Gastroesophageal sphincter (tissue), 4 donors: Measurements from ENCODE around the gene TUT4. TPM values are rescaled to one million over a fixed set of nuclear protein-coding genes. Genes with fewer than 3 reads are reported as not detected.

ENCODE experiments used
- ATAC-seq: fragments of 150-250 bp; one replicate; pipeline ENCODE4 v1.9.1; 2016; ENCODE audit warnings: mild to moderate bottlenecking, moderate library complexity
- H3K27ac ChIP-seq, 4 donors: fragments of 200-600 bp; sonication (generic) in 3 of 4; 1 replicate in 3 of 4; 2 replicates in 1 of 4; pipeline ENCODE4 v1.5.1; 2016 to 2019
- H3K27me3 ChIP-seq: fragments of 200-600 bp; sonication (generic); one replicate; pipeline ENCODE4 v1.5.1; 2019
- H3K36me3 ChIP-seq, 2 donors: fragments of 200-600 bp; sonication (generic); one replicate each; pipeline ENCODE4 v1.5.1; 2019; ENCODE audit warnings: control low read depth in 1 of 2
- H3K4me1 ChIP-seq, 3 donors: fragments of 200-600 bp; sonication (generic); 1 replicate in 2 of 3; 2 replicates in 1 of 3; pipeline ENCODE4 v1.5.1; 2016 to 2019; ENCODE audit warnings: control low read depth in 2 of 3
- H3K4me3 ChIP-seq, 2 donors: fragments of 200-600 bp; sonication (generic); one replicate each; pipeline ENCODE4 v1.5.1; 2019; ENCODE audit warnings: mild to moderate bottlenecking in 1 of 2, moderate library complexity in 1 of 2
- H3K9me3 ChIP-seq, 3 donors: fragments of 200-600 bp; sonication (generic); one replicate each; pipeline ENCODE4 v1.5.1; 2017 to 2019; ENCODE audit warnings: control low read depth in 2 of 3
- EP300 ChIP-seq: sonication (generic); formaldehyde crosslinking; IDR thresholded peaks from one replicate; pipeline ENCODE4 v1.6.1; 2017; ENCODE audit warnings: antibody characterized with exemption, mild to moderate bottlenecking
- POLR2A ChIP-seq, 2 donors: fragments of 450-650 bp; IDR thresholded peaks; one replicate each; pipeline ENCODE4 v1.6.1; 2017; ENCODE audit warnings: antibody characterized with exemption in 2 of 2, mild to moderate bottlenecking in 2 of 2, moderate library complexity in 1 of 2
- POLR2AphosphoS5 ChIP-seq: sonication (generic); formaldehyde crosslinking; IDR thresholded peaks from one replicate; pipeline ENCODE4 v1.6.1; 2017; ENCODE audit warnings: antibody characterized with exemption
- WGBS, 2 donors: methylation state at CpG; one replicate each; pipeline ENCODE4 v1.1.5; 2018; ENCODE audit warnings: low coverage in 1 of 2; 5-methylcytosine and 5-hydroxymethylcytosine counted together
- total RNA-seq, 4 donors: library from RNA; depleted of rRNA; stranded (reverse); fragments of >200 nt; gene quantifications; one replicate each; pipeline ENCODE4 v1.1.0, GENCODE V29; 2016
- TF ChIP-seq, protein P1 (sequence below), 4 experiments: fragments of 200-600 bp in 2 of 4; fragments of 450-650 bp in 2 of 4; sonication (generic) in 1 of 4; IDR thresholded peaks; one replicate each; pipeline ENCODE4 v1.5.1; 2017 to 2019; ENCODE audit warnings: antibody characterized with exemption in 4 of 4, mild to moderate bottlenecking in 2 of 4, moderate library complexity in 2 of 4

The TUT4 gene
- total RNA-seq, 4 donors from 2014 or later: 32.3 to 56.5 (median 34.0) TPM

DNA sequence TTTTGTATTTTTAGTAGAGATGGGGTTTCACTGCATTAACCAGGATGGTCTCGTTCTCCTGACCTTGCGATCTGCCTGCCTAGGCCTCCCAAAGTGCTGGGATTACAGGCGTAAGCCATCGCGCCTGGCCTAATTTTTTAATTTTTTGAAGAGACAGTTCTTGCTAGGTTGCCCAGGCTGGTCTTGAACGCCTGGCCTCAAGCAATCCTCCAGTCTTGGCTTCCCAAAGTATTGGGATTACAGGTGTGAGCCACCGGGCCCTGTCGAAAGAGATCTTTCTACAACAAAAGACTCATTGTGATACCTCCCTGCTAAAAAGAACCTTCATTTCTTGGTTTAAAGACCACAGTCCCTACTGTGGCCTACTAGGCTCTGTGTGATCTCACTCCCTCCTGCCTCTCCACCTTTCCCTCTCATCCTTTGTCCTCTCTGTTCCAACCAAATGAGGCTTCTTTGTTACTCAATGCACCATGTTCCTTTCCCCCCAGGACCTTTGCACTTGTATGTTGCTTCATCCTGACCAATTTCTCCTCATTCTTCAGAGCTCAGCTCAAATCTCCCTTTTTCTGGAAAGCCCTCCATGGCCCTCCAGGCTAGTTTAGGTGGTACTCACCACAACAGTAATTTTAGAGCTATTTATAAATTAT, 47.8 kb upstream of the TUT4 start:
- ATAC-seq: no peak
- H3K4me1 ChIP-seq: peaks cover 0 to 30% (median 13%) of the 10 kb centered on the region in 3 donors
- H3K9me3 ChIP-seq: no peaks in the 10 kb centered on the region
- no peaks in the 10 kb centered on the region for H3K36me3 ChIP-seq
- TF ChIP-seq EP300 (no peak), POLR2AphosphoS5 (no peak), POLR2A (IDR thresholded peaks at IDR 0.05) (no peak)
- TF ChIP-seq, protein P1, sequence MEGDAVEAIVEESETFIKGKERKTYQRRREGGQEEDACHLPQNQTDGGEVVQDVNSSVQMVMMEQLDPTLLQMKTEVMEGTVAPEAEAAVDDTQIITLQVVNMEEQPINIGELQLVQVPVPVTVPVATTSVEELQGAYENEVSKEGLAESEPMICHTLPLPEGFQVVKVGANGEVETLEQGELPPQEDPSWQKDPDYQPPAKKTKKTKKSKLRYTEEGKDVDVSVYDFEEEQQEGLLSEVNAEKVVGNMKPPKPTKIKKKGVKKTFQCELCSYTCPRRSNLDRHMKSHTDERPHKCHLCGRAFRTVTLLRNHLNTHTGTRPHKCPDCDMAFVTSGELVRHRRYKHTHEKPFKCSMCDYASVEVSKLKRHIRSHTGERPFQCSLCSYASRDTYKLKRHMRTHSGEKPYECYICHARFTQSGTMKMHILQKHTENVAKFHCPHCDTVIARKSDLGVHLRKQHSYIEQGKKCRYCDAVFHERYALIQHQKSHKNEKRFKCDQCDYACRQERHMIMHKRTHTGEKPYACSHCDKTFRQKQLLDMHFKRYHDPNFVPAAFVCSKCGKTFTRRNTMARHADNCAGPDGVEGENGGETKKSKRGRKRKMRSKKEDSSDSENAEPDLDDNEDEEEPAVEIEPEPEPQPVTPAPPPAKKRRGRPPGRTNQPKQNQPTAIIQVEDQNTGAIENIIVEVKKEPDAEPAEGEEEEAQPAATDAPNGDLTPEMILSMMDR (IDR thresholded peaks at IDR 0.05): no peak
- no peak overlapping the region for H3K27ac ChIP-seq
- no peak overlapping the region for H3K4me3 ChIP-seq
- WGBS, 2 donors: 88 to 100% methylated on average over 2 to 5 of the region's 8 CpGs
- no peaks in the 10 kb centered on the region for H3K27me3 ChIP-seq

DNA sequence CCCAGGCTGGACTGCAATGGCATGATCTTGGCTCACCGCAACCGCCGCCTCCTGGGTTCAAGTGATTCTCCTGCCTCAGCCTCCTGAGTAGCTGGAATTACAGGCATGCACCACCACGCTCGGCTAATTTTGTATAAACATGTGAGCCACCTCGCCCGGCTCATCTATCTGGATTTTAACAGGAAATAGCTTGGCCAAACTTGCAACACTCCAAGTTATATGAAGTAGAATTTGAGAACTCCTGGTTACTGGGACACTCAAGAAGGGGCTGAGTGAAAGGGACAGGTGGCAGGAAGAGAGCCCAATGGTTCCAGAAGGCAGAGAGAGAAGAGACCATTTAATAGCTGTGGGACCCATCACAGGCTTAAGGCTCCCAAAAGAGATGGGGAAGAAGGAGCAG, 46.3 kb upstream of the TUT4 start:
- H3K36me3 ChIP-seq: no peaks in the 10 kb centered on the region
- no peak for TF ChIP-seq EP300
- TF ChIP-seq, protein P1 (IDR thresholded peaks at IDR 0.05): no peak
- TF ChIP-seq POLR2A (IDR thresholded peaks at IDR 0.05): no peak
- TF ChIP-seq POLR2AphosphoS5: no peak
- H3K4me1 ChIP-seq: peaks cover 0 to 28% (median 13%) of the 10 kb centered on the region in 3 donors
- H3K9me3 ChIP-seq: no peaks in the 10 kb centered on the region
- no peak overlapping the region for H3K27ac ChIP-seq
- H3K27me3 ChIP-seq: no peaks in the 10 kb centered on the region
- H3K4me3 ChIP-seq: no peak overlapping the region
- no peak for ATAC-seq
- 85 to 92% methylated on average over 5 to 6 of the region's 7 CpGs for WGBS, 2 donors

DNA sequence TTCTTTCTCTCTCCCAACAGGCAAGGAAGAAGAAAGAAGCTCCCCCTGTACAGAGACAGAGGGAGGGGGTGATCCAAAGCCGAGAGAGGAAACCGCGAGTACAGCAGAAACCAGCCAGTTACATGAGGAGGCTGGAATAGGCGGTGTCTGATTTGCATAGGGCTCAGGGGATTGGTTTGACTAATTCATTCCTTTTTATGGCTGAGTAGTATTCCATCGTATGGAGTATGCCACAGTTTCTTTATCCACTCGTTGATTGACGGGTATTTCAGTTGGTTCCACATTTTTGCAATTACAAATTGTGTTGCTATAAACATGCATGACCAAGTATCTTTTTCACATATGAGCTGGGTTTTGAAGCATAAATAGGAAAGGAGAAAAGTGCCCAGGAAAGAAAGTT, 45.8 kb upstream of the TUT4 start:
- no peaks in the 10 kb centered on the region for H3K27me3 ChIP-seq
- H3K4me1 ChIP-seq: peaks cover 0 to 23% (median 9%) of the 10 kb centered on the region in 3 donors
- H3K36me3 ChIP-seq: no peaks in the 10 kb centered on the region
- no peaks in the 10 kb centered on the region for H3K9me3 ChIP-seq
- ATAC-seq: no peak
- H3K27ac ChIP-seq: no peak overlapping the region
- no peak overlapping the region for H3K4me3 ChIP-seq
- TF ChIP-seq EP300 (no peak), POLR2AphosphoS5 (no peak), POLR2A (IDR thresholded peaks at IDR 0.05) (no peak)
- TF ChIP-seq, protein P1 (IDR thresholded peaks at IDR 0.05): no peak
- WGBS, 2 donors: 92 to 93% methylated on average over 7 of the region's 7 CpGs

DNA sequence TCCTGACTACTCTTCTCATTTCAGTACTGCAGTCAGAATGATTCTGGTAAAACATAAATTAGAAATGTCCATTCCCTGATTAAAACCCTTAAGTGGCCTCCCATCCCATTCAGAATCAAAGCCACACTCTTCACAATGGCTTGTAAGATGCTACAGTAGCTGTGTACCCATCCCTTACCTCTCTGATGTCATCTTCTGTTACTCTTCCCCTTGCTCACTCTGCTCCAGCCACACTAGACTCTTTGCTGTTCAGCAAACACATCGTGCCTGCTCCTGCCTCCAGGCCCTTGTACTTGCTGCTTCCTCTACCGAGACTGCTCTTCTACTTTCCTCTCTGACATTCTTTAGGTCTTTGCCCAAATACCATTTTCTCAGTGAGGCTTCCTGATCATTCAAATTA, 45.0 kb upstream of the TUT4 start:
- Histone ChIP-seq H3K4me1 (peaks cover 0 to 14% (median 2%) of the 10 kb centered on the region in 3 donors), H3K27me3 (no peaks in the 10 kb centered on the region), H3K36me3 (no peaks in the 10 kb centered on the region), H3K9me3 (no peaks in the 10 kb centered on the region), H3K4me3 (no peak overlapping the region), H3K27ac (no peak overlapping the region)
- WGBS, 2 donors: 71 to 75% methylated on average over 2 of the region's 2 CpGs
- no peak for ATAC-seq
- TF ChIP-seq POLR2A (IDR thresholded peaks at IDR 0.05): no peak
- TF ChIP-seq, protein P1 (IDR thresholded peaks at IDR 0.05): no peak
- no peak for TF ChIP-seq POLR2AphosphoS5
- no peak for TF ChIP-seq EP300

DNA sequence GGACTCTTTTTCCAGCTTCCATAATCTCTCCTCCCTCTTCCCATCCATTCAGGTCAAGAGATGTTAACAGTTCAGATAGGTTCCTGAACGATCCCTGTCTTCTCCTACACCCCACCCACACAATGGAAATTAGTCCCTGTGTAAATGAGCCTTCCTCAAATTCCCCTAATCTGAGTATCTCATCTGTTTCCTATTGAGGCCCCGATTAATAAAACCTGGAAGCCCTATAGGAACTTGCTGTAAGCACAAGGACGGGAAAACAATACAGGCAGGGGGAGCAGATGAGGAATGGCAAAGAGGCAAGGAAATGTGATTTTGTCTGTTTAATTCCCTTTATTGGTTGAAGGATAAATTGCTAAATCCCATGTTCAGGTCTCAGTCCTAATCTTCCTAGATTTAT, 42.2 kb upstream of the TUT4 start:
- 48 to 63% methylated on average over 1 to 3 of the region's 3 CpGs for WGBS, 2 donors
- no peaks in the 10 kb centered on the region for H3K9me3 ChIP-seq

More for the DNA sequence above, 42.2 kb upstream of the TUT4 start:
- H3K27me3 ChIP-seq: no peaks in the 10 kb centered on the region
- H3K27ac ChIP-seq: no peak overlapping the region
- no peaks in the 10 kb centered on the region for H3K4me1 ChIP-seq
- TF ChIP-seq, protein P1 (IDR thresholded peaks at IDR 0.05): no peak
- TF ChIP-seq EP300: no peak
- TF ChIP-seq POLR2A (IDR thresholded peaks at IDR 0.05): no peak
- TF ChIP-seq POLR2AphosphoS5: no peak
- ATAC-seq: no peak
- H3K4me3 ChIP-seq: no peak overlapping the region
- H3K36me3 ChIP-seq: no peaks in the 10 kb centered on the region
